HCEC 1CT (cell line): ENCODE results near the gene CAMTA1.
A peak's percentile ranks its signal among the peaks of the same experiment; 100 is the strongest.

Experiments
- DNase-seq: peaks from one replicate; pipeline ENCODE4 v3.0.0-alpha.2; 2017

Gene CAMTA1

DNA sequence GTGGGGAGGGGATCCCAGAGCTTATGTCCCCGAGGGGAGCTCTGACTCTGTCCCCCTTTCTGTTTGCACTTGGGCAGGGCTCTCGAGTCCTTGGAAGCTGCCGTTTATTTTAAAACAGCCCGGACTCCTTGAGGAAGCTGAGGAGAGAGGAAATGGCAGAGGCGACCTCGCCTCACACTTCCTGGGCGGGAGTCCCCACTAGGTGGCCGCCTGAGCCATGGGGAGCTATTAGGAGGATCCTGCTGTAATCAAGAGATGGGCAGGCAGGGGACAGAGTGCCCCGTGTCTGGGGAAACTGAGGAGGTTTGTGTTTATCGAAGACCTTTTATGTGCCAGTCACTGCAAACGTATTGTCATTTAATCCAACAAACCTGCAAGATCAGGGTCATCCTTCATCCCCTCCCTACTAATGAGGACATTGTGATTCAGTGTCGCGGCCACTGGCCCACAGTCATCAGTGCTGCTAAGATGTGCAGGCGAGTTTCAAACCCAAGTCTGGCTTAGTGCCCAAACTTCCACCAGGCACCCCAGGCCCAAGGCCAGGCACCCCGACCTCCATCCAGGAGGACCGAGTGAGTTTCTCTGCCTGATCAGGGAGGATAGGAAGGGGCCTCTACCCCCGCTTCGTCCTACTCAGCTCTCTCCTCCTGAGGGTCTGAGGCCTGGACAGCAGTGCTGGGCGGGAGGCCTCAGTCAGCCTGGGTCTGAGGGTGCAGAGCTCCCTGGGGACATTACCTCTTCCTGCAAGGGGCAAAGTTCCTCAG, 669.0 kb downstream of the CAMTA1 start:
- DNase-seq: no peak

DNA sequence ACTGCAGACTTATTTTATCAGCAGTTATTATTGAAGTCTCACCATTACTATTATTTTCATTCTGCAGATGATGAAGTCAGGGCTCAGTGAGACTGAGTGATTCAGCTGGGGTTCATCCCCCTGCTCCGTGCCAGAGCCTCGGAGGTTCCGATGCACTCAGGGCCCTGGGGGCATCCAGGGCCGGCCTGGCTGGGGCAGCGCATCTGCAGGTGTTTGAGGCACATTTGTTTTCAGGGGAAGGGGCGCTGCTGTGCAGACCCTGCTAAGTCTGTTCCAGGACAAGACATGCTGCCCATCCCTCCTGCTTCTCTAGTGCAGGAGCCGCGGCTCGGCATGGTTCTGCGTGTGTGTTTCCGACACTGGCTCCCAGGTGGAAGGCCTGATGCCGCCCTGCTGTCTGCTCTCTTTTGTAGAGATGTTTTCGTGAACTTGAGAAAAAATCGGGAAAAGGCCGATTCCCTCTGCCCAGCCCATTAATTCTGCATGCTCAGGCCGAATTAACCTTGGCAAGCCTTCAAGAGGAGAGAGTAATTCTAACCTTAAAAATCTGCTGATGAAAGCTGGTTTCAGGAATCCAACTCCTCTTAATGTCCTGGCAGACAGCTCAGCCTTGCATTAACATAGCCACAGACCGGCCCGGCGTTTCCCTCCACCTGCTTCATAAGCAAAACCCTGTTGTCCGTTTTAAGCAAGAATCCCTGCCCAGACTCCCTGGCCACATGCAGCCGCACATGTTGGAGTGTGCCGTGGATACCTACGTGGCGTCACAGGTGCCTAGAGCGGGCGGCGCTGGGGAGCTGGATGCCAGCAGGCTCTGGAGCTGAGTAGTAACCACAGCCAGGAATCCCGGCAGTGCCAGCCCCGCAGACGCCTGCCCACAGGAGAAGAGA, 669.9 kb downstream of the CAMTA1 start:
- DNase-seq: no peak

DNA sequence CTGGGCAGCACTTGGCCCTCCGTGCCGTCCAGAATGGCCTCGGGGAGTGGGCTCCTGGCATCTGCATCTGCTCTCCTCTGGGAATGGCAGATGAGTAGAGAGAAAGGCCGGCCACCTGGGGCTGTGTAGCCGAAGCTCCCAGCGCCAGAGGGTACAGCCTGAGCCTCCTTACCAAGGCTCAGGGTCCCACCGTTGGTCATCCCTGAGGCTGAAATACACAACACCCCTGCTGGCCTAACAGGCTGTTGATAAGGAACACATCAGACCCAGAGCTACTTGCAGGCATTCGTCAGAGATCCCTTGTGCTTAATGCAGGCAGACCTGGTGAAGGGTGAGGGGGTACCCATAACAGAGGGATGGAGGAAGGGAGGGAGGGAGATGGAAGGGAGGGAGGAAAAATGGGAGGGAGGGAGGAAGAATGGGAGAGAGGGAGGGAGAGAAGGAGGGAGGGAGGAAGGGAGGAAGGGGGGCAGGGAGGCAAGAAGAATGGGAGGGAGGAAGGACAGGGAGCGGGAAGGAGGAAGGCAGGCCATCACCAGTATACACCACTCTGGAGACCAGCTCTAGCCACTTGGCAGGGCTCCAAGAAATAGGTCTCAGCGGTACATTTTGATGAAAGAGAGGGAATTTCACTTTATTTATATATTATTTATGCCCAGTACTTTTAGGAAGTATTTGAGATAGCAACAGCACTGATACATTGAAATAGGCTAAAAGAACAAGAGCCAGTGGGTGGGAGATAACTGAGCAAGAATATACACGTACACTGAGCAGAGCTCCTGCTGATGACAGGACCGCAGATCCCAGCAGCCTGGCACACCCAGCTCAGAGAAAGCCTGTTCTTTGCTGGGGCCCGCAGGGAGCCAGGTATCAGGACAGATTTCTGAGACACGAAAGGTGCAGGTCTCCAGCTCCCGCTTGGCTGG, 670.8 kb downstream of the CAMTA1 start:
- DNase-seq: no peak

DNA sequence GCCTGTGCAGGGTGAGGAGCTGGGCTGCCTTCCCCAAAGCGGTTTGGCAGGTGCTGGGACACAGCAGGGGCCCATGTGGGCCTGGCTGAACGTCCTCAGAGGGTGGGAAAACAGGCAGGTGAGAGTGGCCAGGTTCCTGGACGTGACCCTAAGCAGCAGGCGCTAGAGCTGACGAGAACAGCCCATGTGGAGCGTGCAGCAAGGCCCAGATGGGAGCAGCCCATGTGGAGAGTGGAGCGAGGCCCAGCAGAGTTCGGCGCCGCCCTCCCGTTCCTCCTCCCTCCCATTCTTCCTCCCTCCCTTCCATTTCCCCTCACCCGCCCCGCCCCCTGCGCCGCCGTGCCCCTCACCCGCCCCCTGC, 671.4 kb downstream of the CAMTA1 start:
- DNase-seq: no peak

GRCh38 chr1:7457811-7458210, 672.6 kb downstream of the CAMTA1 start:
- no peak for DNase-seq

GRCh38 chr1:7458946-7459345, 673.7 kb downstream of the CAMTA1 start:
- no peak for DNase-seq

DNA sequence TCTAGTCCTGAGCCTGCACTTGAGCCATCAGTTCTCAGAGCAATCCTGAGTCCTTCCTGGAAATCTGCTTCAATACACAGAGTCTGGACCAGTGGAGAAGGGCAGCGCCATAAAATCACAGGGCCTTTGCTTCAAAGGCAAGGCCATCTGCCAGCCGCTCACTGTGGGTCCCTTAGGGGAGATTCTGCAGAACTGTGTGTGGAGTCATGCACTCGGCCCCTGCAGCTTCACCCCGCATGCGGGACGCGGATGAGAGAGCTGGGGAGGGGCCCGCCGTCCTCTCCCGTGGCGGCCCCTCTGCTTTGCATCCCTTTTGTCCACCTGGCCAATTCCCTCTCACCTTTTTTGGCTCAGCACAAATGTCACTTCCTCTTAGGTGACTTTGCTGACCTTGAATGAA, 674.7 kb downstream of the CAMTA1 start:
- no peak for DNase-seq

DNA sequence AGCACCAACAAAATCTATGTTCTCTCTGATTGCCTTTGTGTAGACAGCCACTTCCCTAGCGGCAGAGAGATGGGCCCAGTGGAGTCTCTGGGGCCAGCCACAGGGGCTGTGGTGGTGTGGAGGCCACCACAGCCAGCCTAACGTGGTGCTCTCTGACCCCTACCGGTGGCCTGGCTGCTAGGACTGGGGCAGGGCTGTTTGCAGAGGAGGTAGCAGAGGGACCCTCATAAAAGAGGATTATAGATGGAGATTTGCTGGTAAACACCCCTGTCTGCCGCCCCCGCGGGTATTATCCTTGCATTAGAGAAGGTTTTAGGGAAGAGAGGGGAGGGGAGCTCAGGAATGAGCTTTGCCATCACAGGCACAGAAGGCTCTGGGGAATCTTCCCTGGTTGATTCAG, 675.6 kb downstream of the CAMTA1 start:
- no peak for DNase-seq

DNA sequence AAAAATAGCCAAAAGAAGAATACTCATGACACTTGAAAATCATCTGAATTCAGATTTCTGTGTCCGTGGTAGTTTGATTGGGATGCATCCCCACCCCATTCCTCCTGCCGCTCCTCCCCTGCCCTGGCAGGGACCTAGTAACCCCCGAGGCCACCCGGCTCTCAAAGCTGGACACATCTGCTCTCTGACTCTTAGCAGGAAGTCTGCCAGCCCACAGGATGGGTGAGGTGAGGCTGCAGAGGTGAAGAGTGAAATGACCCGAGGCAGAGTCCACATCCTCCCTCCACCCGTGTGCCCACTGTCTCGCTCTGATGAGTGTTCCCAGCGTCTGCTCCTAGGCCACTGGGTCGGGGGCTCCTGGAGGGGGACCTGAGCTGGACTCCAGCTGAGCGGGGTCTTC, 677.4 kb downstream of the CAMTA1 start:
- no peak for DNase-seq

GRCh38 chr1:7463526-7463925, 678.3 kb downstream of the CAMTA1 start:
- DNase-seq: no peak

DNA sequence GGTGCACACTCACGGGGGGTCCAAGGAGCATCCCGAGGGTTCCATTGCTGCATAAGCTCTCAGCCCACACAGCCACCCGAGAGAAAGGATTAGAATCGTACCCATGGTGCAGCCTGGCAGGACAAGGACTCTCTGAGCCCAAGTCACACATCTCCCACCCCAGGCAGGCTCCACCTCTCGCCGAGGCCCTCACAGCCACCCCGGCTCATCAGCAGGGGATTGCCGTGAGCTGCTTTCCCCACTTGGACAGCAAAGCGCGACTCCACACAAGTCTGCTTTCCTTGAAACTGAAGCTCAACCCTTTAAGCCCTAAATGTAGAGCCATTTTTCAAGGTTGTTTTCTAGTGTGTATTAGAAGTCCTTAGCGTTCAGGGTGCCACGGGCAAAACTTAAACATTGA, 679.5 kb downstream of the CAMTA1 start:
- no peak for DNase-seq

DNA sequence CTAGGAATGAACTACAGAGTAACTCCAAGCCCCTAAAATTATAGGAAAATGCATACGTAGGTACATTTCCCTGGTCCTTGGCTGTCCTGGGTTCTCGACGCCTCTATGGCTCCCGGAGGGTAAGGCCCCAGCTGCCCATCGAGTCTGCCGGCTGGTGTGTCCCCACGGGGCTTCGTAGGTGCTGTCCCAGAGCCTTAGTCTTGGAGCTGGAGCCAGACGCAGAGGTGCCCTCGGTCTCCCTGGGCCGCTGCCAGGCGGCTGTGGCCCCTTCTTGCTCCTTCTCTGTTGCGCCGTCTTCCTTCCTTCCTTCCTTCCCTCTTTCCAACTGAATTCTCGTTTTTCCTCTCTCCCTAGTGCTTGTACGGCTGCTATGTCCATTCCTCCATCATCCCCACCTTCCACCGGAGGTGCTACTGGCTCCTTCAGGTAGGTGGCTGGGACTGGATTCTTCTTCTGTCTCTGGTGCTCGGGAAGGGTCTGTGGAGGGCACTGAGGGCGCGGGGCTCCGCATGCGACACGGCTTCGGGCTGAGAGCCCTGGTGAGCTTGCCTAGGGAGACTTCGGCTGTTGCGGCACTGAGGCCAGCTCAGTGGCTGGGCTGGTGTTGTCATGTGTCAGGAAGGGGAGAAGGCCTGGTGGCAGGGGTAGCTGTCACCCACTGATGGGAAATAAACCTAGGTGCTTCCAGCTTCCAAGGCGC, 682.4 kb downstream of the CAMTA1 start:
- no peak for DNase-seq

DNA sequence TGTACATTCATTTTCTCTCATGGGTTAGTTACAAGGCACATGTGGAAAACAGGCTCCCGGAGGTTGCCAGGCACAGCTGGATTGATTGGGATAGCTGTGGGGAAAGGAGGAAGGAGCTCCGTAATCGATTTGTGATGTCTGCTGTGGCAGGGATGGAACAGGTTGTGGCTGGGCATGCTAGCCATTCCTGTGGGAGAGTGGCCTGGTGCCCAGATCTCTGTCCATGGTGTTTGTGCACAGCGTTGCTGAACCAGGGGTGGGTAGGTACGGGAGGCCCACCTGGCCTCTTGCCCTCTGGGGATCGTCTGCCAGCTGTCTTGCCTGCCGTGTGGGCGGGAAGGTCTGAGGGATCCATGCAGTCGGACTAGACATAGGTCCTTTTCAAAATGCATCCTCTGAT, 683.0 kb downstream of the CAMTA1 start:
- no peak for DNase-seq

GRCh38 chr1:7469255-7469938, 684.1 kb downstream of the CAMTA1 start:
- no peak for DNase-seq

GRCh38 chr1:7470904-7471638, 685.8 kb downstream of the CAMTA1 start:
- peak; percentile 99 for DNase-seq

DNA sequence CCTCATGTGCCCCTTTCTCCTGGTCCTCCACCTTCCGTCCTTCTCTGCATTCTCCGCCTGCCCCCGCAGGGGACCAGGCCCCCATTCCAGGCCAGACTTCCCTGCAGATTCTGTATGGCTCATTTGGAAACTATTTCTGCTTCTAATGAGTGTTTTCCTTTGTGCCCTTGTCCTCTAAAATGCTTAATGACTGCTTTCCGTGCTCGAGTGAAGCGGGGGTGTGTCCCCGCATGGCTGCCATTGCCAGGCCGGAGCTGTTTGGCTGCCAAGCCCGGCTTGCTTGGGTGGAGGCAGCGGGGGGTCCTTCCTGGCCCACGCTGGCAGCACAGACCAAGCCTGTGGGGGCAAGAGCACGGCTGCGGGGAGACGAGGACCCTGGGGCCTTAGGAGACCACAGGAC, 686.6 kb downstream of the CAMTA1 start:
- DNase-seq: peak; percentile 24

- DNase-seq: no peak
Measured at GRCh38 chr1:7473223-7474142, 688.2 kb downstream of the CAMTA1 start.

GRCh38 chr1:7474143-7474490, 688.9 kb downstream of the CAMTA1 start:
- no peak for DNase-seq

DNA sequence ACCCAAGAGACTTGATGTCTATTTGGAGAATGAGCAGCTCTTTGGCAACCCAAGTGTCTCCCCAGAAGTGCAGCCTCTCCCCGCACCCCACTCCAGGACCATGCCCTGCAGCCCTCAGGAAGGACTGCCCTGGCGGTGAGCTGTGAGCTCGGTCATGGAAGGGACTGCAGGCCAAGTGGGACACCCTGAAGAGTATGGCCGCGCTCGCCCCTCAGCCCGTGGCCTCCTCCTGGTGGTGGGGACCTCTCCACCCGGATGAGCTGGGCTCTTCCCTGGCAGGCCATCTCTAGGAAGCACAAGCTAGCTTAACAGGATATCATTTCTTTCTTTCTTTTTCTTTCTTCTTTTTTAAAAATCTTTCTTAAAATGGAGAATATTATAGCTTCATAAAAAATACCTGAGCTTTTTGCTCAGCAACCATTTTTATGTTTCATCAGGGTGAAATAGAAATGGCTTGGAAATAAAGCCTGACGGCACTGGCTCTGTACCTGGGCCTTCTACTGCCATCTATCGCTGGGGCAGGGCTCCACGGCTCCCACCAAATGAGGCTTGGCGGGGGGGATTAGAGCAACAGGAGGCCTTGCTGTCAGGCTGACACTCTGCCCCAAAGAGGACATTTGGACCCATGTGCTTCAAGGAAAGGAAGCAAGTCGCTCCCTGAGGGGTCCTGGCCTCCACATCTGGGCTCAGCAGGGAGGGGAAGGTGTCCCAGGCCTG, 689.7 kb downstream of the CAMTA1 start:
- DNase-seq: no peak

DNA sequence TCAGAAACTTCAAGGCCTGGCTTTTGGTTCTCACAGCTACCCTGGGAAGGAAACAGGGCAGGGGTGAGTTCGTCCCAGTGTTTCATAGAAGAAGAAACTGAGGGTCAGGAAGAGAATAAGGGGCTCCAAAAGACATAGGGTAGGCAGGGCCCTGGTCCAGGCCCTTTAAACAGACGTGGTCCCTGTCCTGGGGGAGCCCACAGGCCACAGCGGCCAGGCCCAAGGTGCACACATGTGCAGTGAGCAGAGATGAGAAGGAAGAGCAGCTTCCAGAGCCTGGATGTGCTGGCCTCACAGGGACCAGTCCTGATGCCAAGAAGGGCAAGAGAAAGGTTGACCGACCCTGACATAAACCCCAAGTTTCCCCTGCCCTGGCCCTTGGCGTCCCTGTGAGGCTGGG, 690.4 kb downstream of the CAMTA1 start:
- DNase-seq: no peak
